Activated naive CD4-positive, alpha-beta T cell treated with anti-CD3 and anti-CD28 coated beads, Interleukin-2, amount 50 U/mL, for 72 hours (primary cell): ENCODE results near the gene MYL12A. TPM values are rescaled to one million over a fixed set of nuclear protein-coding genes. Genes with fewer than 3 reads are reported as not detected.
"Not testable (repeated sequence)": the region's sequence is repeated elsewhere in the genome, so short reads cannot be mapped to it uniquely, and the experiment has no call there.

Source experiments
- ATAC-seq, 2 donors: fragments of 150-1000 bp; cut with Tn5 transposase; 2 replicates each; pipeline ENCODE4 v1.10.0; 2021; ENCODE audit warnings: mild to moderate bottlenecking in 2 of 2, moderate library complexity in 2 of 2
- DNase-seq, 2 donors: peaks; one replicate each; pipeline ENCODE4 v3.0.0; 2021 to 2022; ENCODE audit warnings: low spot score in 2 of 2
- H3K27ac Mint-ChIP-seq, 2 donors: one replicate each; pipeline ENCODE4 v1.8.0; 2022; ENCODE audit warnings: mild to moderate bottlenecking in 2 of 2, mixed read lengths in 2 of 2
- H3K36me3 Mint-ChIP-seq, 2 donors: one replicate each; pipeline ENCODE4 v1.8.0; 2022; ENCODE audit warnings: mixed read lengths in 2 of 2
- H3K9me3 Mint-ChIP-seq, 2 donors: one replicate each; pipeline ENCODE4 v1.8.0; 2022; ENCODE audit warnings: mixed read lengths in 2 of 2
- total RNA-seq, 2 donors: library from RNA; stranded (reverse); gene quantifications; one replicate each; pipeline ENCODE4 v1.2.3, GENCODE V29; 2022

MYL12A gene
- 100 to 1,000 TPM; 485 to 498 TPM for total RNA-seq

DNA sequence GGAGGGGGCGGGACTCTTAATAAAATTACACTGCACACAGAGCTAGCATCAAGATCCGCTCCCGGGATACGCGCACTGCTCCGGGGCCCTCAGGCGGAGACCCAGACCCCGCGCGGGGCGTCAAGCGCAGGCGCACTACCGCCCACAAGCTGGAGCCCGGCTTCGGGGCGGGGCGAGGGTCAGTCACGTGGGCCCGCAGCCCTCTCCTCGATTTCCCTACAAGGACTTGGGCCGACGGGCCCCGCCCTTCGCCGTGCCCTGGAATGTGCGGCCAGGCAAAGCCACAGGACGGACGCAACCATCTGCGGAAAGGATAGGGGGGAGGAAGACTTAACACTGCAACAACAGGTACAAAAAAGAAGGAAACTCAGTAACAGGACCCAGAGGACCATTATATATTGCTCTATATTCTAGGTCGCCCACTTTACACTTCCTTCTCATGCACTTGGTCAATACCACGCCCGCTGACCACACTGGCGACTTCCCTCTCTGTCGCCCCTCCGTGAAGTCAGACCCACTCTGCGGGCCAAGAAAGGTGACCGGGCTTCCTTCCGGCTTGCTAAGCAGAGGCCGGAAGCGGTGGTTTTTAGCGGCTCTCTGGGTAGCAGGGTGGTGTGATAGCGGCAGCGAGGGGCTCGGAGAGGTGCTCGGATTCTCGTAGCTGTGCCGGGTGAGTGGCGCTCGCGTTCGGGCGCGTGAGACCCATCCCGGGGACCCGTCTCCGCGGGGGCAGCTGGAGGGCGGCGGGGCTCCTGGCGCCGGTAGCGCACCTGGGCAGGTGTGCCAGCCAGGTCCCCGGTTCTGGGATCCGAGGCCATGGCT lies at the start of gene MYL12A:
Gene MYL12A, plus strand, starts transcription at position 562 of the 822 bp plus-strand sequence. CDS start 5,447 bp downstream, outside the sequence.
- Mint-ChIP-seq H3K9me3 (peaks cover 0 to under 1% of the 10 kb centered on the region in 2 donors), H3K36me3 (peaks cover 30 to 46% of the 10 kb centered on the region in 2 donors), H3K27ac (peak within 1 kb of the TSS; percentile 98 to 99)
- peak; percentile 83 to 84 for ATAC-seq
- DNase-seq = peak; percentile 97 to 99

DNA sequence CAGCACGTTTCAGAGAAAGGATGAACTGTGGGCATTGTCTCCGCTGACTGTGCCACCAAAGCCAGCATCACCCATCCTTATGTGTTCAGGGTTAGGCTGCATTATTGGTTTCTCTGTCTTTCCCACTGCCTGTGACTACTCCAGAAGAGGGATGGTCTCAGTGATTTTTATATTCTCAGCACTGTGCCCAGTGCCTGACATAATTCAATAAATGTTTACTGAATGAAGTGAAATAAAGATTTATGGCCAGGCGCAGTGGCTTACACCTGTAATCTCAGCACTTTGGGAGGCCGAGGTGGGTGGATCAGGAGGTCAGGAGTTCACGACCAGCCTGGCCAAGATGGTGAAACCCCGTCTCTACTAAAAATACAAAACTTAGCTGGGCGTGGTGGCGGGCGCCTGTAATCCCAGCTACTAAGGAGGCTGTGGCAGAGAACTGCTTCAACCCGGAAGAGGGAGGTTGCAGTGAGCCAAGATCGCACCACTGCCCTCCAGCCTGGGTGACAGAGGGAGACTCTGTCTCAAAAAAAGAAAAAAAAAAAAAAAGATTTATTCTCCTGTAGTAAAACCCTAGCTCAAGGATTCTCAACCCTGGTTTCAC lies 49.2 kb upstream of the MYL12A start:
- DNase-seq, H3K36me3 Mint-ChIP-seq, ATAC-seq, H3K9me3 Mint-ChIP-seq, H3K27ac Mint-ChIP-seq: not testable (repeated sequence)

DNA sequence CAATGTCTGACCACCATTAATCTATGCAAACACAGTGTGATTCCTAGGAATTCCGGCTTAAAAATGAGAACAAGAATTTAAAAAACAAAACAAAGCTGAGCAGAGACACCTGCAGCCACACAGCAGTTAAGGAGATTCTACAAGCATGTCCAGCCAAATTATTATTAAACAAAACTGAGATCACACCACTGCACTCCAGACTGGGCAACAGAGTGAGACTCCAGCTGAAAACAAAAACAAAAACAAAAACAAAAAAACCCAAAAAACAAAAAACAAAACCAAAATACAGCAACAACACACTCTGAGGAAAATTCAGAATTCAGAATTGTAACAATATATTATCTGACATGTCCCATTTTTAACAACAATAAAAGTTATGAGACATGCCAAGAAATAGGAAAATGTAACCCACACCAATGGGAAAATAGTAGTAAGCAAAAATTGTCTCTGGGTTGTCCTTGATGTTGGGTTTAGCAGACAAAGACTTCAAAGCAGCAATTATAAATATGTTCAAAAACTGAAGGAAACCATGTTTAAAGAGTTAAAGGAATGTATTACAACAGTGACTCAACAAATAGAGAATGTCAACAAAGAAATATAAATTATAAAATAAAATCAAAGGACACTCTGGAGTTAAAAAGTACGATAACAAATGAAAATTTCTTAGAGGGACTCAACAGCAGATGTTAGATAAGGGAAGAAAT lies 47.5 kb upstream of the MYL12A start:
- H3K36me3 Mint-ChIP-seq = peaks cover 4 to 7% of the 10 kb centered on the region in 2 donors
- H3K9me3 Mint-ChIP-seq = peaks cover 11% of the 10 kb centered on the region in 2 donors
- no peak overlapping the region for H3K27ac Mint-ChIP-seq
- DNase-seq = no peak
- no peak for ATAC-seq

DNA sequence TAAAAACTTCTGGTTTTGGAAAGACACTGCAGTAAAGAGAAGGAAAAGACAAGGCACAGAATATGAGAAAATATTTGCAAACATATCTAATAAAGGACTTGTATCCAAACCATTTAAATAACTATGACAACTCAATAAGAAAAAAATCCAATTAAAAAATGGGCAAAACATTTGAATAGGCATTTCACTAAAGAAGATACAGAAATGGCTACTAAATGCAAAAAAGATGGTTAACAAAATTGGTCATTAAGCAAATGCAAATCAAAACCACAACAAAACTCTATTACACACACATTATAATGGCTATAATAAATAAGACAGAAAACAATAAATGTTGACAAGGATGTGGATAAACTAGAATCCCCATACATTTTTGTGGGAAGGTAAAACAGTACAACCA lies 42.4 kb upstream of the MYL12A start:
- Mint-ChIP-seq H3K36me3 (peaks cover 7 to 10% of the 10 kb centered on the region in 2 donors), H3K27ac (no peak overlapping the region), H3K9me3 (peaks cover 13 to 15% of the 10 kb centered on the region in 2 donors)
- ATAC-seq (no peak), DNase-seq (no peak)

DNA sequence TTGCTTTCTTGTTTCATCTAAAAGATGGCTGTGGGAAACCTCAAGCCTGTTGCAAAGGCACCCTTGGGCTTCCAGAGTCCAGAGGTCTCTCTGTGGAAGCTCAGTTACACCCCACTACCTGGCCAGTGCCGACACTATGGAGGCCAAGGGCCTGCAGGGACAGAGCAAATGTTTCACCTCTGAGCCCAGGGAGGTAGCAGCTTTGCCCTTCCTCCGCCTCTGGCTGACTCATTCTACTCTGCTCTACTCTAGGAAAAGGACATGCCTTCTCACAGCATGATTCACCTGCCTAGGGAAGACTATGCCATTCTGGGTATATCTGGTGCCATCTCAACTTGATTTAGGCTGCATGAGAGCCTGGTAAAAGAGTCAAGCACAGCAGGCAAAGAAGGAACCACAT lies 40.0 kb upstream of the MYL12A start:
- Mint-ChIP-seq H3K27ac (no peak overlapping the region), H3K9me3 (peaks cover 13 to 15% of the 10 kb centered on the region in 2 donors), H3K36me3 (peaks cover 7 to 10% of the 10 kb centered on the region in 2 donors)
- DNase-seq = no peak
- peak; percentile 61 to 76 for ATAC-seq

DNA sequence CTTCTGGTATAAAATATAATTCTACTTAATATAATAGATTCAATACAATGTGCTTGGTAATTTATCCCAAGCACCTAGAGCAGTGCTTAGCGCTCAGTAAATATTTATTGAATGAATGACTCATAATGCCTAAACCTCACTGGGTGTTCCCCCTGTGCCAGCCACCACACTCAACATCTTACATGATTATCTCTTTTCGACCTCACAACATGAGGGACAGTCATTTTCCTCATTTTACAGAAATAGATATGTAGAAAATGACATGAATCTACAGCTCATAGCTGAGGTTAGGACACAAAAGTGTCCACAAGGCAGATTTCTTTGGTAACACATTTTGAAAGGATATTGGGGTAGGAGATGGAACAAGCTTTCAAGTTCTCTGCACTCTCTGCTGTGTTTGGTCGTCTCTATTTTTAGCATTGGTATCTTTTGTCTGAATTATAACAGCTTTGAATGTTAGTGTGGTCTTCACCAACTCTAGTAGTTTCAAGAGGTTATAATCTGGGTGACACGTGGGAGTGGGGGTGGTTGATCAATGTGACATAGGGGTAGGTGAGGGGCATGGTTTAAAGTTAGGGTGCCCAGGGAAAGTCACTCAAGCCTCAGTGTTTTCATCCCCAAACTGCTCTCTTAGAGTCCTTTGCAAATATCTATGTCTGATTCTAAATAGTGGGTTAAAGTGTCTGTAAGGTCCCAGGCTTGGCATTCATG lies 37.6 kb upstream of the MYL12A start:
- ATAC-seq (peak; percentile 44 to 75), DNase-seq (no peak)
- Mint-ChIP-seq H3K27ac (peak overlapping the region; percentile 52 to 69), H3K36me3 (peaks cover 3% of the 10 kb centered on the region in 2 donors), H3K9me3 (peaks cover 3 to 4% of the 10 kb centered on the region in 2 donors)

DNA sequence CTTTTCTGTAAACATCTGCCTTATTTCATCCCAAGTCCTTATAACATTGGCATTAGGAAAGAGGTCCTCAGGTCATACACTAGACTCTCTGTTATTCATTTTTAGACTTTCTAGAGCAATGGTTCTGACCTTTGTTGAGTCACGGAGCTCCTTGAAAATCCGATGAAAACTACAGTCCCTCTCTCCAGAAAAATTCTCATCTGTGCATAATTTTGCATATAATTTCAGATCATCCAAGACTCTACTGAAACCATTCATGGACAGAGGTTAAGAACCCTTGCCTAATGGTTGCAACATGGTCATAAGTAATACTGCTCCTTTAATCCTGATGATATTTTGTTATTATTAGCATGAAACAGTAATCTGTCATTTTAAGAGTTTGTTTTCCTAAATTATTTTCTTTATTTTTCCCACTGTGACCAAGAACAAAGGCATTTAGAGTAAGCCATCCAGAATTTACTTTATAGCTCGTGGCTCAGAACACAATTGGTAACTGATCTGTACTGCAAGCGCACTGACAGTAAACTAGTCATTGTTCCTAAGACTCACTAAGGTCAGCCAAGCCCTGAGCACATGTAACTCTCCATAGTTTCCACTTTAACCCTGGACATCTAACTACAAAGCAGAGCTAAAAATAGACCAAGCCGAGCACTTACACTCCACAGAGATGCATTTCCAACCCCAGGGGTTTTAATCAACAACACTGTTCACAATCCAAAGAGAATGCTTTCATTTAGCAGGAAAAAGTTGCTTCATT lies 36.2 kb upstream of the MYL12A start:
- Mint-ChIP-seq H3K36me3 (no peaks in the 10 kb centered on the region), H3K27ac (no peak overlapping the region), H3K9me3 (peaks cover 2 to 4% of the 10 kb centered on the region in 2 donors)
- DNase-seq (no peak), ATAC-seq (no peak)

DNA sequence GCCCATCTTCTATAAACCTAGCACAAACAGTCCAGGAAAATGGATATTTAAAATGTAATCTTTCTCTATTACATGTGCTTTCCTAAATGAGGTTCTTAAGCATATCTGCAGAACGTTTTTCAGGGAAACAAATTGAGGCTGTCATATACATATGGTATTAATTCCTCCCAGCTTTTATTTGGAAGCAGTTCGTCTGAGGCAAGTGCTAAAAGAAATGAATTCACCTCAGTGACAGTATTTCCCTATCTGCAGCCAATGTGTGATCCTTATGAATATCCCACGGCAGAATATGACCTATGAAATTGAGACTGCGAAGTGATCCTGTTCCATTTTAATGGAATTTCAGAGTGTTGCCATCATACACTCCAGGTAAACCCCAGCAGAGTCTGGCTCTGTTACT lies 34.9 kb upstream of the MYL12A start:
- DNase-seq = no peak
- Mint-ChIP-seq H3K36me3 (no peaks in the 10 kb centered on the region), H3K9me3 (peaks cover 0 to 7% of the 10 kb centered on the region in 2 donors), H3K27ac (no peak overlapping the region)
- ATAC-seq = no peak

DNA sequence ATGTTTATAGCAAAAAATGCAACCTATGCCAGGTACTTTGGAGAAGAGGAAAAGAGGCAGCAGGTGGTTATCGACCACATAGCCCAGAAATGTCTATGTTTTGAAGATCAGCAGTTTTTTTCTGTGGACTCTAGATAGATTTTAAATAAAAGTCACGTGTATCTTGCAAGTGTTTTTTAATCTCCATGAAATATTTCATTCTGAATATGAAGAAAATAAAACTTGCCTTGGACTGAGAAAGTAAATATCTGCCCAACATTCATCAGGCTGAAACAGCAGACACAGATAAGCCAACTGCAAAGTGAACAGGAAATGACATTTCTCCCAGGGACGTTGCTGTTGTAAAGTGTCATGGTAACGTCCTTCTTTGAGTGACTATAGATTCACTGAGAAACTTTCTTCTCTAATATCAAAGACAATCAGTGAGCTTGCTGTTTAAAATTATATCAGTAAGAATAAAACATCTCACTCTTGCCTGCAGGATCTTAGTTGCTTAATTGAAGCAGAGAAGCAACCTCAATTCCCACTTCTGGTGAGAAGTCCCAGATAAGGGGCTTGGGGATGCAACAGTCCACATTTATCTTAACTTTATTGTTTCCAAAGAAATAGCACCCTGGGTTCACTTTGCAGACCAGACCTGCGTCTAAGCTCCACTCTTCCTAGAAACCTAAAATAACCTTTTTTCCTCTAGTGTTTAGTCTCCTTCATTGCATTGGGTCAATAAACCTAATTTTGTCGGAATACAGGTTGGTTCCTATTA lies 34.1 kb upstream of the MYL12A start:
- Mint-ChIP-seq H3K9me3 (peaks cover 0 to 7% of the 10 kb centered on the region in 2 donors), H3K36me3 (no peaks in the 10 kb centered on the region), H3K27ac (no peak overlapping the region)
- DNase-seq (no peak), ATAC-seq (peak; percentile 61)

DNA sequence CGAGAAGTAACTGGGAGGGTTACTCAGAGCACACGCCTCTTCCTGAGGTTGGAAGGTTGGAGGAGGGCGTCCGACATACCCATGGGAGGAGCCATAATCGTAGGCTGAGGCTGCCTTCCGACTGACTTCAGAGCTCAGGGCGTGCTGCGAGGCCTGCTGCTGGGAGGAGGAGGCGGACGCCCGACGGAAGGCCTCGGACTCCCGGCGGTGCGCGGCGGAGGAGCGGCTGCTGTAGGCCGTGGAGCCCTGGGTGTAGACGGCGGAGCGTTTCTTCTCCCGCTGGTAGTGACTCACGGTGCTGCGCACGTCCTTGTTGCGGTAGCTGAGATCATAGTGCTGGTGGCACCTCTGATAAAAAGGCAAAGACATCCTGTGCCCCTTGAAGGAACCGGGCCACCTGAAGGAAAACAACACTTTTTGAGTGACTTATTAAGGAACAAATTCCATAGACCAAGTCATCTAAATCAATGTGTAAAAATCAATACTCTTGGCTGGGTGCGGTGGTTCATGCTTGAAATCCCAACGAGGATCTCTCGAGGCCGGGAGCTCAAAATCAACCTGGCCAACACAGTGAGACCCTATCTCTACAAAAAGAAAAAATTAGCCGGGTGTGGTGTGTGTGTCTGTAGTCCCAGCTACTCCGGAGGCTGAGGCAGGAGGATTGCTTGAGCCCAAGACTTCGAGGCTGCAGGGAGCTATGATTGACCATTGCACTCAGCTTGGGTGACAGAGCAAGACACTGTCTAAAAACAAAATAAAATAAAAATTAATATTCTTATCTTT lies 32.6 kb upstream of the MYL12A start:
- Mint-ChIP-seq H3K9me3 (peaks cover 0 to 7% of the 10 kb centered on the region in 2 donors), H3K27ac (no peak overlapping the region), H3K36me3 (no peaks in the 10 kb centered on the region)
- ATAC-seq (no peak), DNase-seq (no peak)

DNA sequence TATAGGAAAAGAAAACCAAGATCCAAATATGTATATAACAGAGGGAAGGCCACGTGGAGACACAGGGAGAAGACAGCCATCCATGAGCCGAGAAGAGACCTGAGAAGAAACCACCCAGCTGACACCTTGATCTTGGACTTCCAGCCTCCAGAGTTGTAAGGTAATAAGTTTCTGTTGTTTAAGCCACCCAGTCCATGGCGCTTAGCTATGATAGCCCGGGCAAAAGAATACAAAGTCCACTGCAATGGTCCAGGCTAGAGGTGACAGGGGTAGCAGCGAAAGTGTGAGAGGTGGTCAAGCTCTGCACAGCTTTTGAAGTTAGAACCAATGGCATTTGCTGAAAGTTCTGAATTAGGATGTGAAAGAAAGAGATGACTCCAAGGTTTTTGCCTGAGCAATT lies 30.6 kb upstream of the MYL12A start:
- Mint-ChIP-seq H3K27ac (no peak overlapping the region), H3K9me3 (peaks cover 0 to 7% of the 10 kb centered on the region in 2 donors), H3K36me3 (no peaks in the 10 kb centered on the region)
- ATAC-seq (no peak), DNase-seq (no peak)

DNA sequence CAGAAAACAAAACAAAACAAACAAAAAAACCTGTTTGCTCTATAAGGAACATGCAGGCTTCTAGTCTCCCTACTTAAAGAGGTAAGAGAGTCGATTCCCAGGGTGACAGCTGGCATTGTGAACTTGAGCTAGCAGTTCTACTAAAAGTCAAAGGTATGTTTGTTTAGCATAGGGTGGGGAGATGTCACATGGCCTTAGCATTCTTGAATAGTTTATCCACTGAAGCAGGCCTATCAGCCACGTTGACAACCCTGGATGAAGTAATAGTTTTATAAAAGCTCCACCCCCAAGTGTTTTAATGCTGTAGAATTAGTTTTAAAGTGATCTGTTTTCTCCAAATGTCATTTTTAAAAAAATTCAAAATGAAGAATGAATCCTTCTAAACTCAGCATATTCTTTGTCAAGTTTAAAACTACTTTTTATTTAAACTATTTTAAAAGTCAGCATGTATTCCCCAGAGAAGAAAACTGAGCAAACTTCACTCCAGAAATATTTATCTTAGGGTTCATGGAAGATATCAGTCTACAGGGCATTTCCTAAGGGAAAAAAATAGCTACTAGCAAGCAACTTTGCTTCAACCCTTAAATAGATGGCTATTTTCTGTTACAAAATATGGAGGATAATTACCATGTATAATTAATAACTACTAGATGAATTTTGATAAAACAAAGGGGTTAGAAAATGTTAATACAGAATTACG lies 29.5 kb upstream of the MYL12A start:
- H3K27ac Mint-ChIP-seq = no peak overlapping the region
- H3K36me3 Mint-ChIP-seq = no peaks in the 10 kb centered on the region
- peaks cover 0 to 7% of the 10 kb centered on the region in 2 donors for H3K9me3 Mint-ChIP-seq
- DNase-seq = no peak
- no peak for ATAC-seq

DNA sequence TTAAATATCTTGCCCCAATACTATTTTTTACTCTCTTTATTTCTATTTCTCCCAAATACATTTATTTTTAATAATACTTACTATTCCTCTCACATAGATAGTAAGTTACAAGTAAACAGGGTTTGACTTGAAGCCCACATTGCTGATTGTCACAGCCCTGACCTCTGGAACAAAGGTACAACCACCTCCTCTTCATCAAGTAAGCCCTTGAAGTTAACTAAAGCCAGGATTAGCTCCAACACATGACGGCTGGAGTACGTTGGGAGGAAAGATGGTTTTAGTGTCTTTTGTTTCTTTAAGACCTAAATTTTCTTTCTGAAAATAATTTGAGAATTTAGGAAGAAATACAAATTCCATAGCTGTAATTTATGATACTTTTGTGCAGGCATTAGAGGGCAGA lies 28.8 kb upstream of the MYL12A start:
- Mint-ChIP-seq H3K36me3 (no peaks in the 10 kb centered on the region), H3K9me3 (peaks cover 0 to 7% of the 10 kb centered on the region in 2 donors), H3K27ac (no peak overlapping the region)
- DNase-seq (no peak), ATAC-seq (no peak)

DNA sequence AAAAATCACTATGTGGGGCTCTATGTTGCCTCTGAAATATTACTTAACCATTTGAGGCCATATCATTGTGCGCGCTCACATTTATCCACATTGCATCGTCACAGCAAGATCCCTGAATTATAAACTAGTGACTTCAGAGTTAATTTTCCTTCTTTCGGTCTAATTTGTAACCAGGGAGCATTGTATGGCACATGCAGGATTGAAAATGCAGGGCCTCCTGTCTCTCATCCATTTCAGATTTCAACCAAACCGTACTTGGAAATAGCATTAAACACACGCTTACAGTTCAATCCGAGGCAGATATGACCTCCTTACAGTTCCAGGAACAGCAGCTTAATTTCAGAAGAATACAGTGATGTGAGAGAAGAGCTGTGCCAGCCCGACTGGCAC lies 28.4 kb upstream of the MYL12A start:
- H3K9me3 Mint-ChIP-seq = peaks cover 0 to 7% of the 10 kb centered on the region in 2 donors
- ATAC-seq (no peak), DNase-seq (no peak)
- no peak overlapping the region for H3K27ac Mint-ChIP-seq
- no peaks in the 10 kb centered on the region for H3K36me3 Mint-ChIP-seq
